GM12878 (cell line): ENCODE data around the gene HIF1AN. TPM values are rescaled to one million over a fixed set of nuclear protein-coding genes. Genes with fewer than 3 reads are reported as not detected.

Experiments used
- BACH1 ChIP-seq: fragments of 450-650 bp; IDR thresholded peaks from 2 replicates; pipeline ENCODE4 v1.6.1; 2017; ENCODE audit warnings: mild to moderate bottlenecking, borderline replicate concordance
- CHD1 ChIP-seq: IDR thresholded peaks from 2 replicates; pipeline ENCODE4 v1.6.1; 2012; ENCODE audit warnings: low read depth, low read length, improper control_type of control experiment
- CHD2 ChIP-seq: IDR thresholded peaks from 2 replicates; pipeline ENCODE4 v1.6.1; 2011; ENCODE audit warnings: low read depth, low read length, improper control_type of control experiment, borderline replicate concordance
- ELK1 ChIP-seq: IDR thresholded peaks from 2 replicates; pipeline ENCODE4 v1.6.1; 2012; ENCODE audit warnings: low read depth, low read length, improper control_type of control experiment
- IKZF1 ChIP-seq: fragments of 450-650 bp; conservative IDR thresholded peaks from 2 replicates; pipeline ENCODE4 v1.6.1; 2017; ENCODE audit warnings: antibody characterized with exemption, mild to moderate bottlenecking
- KLF5 ChIP-seq: fragments of 450-650 bp; IDR thresholded peaks from 2 replicates; pipeline ENCODE4 v1.6.1; 2014; ENCODE audit warnings: mild to moderate bottlenecking; ENCODE audit not compliant: partially characterized antibody
- LARP7 ChIP-seq: fragments of 450-650 bp; IDR thresholded peaks from 2 replicates; pipeline ENCODE4 v1.6.1; 2017; ENCODE audit warnings: mild to moderate bottlenecking
- NR2F1 ChIP-seq: fragments of 450-650 bp; conservative IDR thresholded peaks from 2 replicates; pipeline ENCODE4 v1.6.1; 2017; ENCODE audit warnings: mild to moderate bottlenecking
- PAX5 ChIP-seq: IDR thresholded peaks from 2 replicates; pipeline ENCODE4 v1.6.1; 2011; ENCODE audit warnings: low read depth, low read length, borderline replicate concordance
- RAD51 ChIP-seq: fragments of 450-650 bp; IDR thresholded peaks from 2 replicates; pipeline ENCODE4 v1.6.1; 2016; ENCODE audit warnings: moderate library complexity, mild to moderate bottlenecking, inconsistent platforms
- SIN3A ChIP-seq: IDR thresholded peaks from 2 replicates; pipeline ENCODE4 v1.6.1; 2012; ENCODE audit warnings: low read depth, low read length, improper control_type of control experiment
- SIX5 ChIP-seq: IDR thresholded peaks from 2 replicates; pipeline ENCODE4 v1.6.1; 2011; ENCODE audit warnings: mild to moderate bottlenecking, low read depth, low read length, moderate library complexity; ENCODE audit not compliant: severe bottlenecking
- SP1 ChIP-seq: IDR thresholded peaks from one replicate; pipeline ENCODE4 v1.6.1; 2011; ENCODE audit warnings: low read depth, low read length
- SRF ChIP-seq, 2 experiments: IDR thresholded peaks; 2 replicates each; pipeline ENCODE4 v1.6.1; 2011; ENCODE audit warnings: low read depth in 2 of 2, low read length in 2 of 2, mild to moderate bottlenecking in 1 of 2, moderate library complexity in 1 of 2
- YY1 ChIP-seq: IDR thresholded peaks from 2 replicates; pipeline ENCODE4 v1.6.1; 2011; ENCODE audit warnings: low read depth, mild to moderate bottlenecking, low read length
- ZBTB11 ChIP-seq: fragments of 450-650 bp; formaldehyde crosslinking; IDR thresholded peaks from 2 replicates; pipeline ENCODE4 v1.5.0; 2022; ENCODE audit warnings: mild to moderate bottlenecking, missing genetic modification characterization
- ZBTB40 ChIP-seq: fragments of 450-650 bp; IDR thresholded peaks from 2 replicates; pipeline ENCODE4 v1.6.1; 2016; ENCODE audit warnings: mild to moderate bottlenecking, moderate library complexity, borderline replicate concordance
- ZNF687 ChIP-seq: fragments of 450-650 bp; IDR thresholded peaks from 2 replicates; pipeline ENCODE4 v1.6.1; 2017; ENCODE audit warnings: mild to moderate bottlenecking, moderate library complexity
- polyA plus RNA-seq, 11 experiments: library from polyadenylated mRNA; depleted of rRNA in 4 of 11; unstranded in 6 of 11; stranded (reverse) in 5 of 11; fragments of >200 nt; fragmentation: Nextera tagmentation in 4 of 11; fragmentation: Illumina TruSeq in 1 of 11; extraction: Ambion mirVana in 4 of 11; extraction: Trizol in 1 of 11; gene quantifications; 1 replicate in 1 of 11; 2 replicates in 10 of 11; pipeline versions ENCODE4 v1.2.1 to v1.2.3, GENCODE V29; 2011 to 2016; ENCODE audit warnings: inconsistent platforms in 2 of 11, missing spikeins in 2 of 11, low read depth in 1 of 11
- total RNA-seq, 4 experiments: library from RNA; depleted of rRNA in 3 of 4; stranded (reverse); fragments of >200 nt in 3 of 4; fragmentation: Illumina TruSeq in 1 of 4; extraction: Trizol in 1 of 4; gene quantifications; 2 replicates each; pipeline versions ENCODE4 v1.2.1 to v1.2.3, GENCODE V29; 2013 to 2021

The HIF1AN gene
- total and polyA plus RNA-seq, 10 of the 15 experiments (the other 5 are each of a cell fraction or from before 2014, with no cell fraction given) = 1.9 to 37.2 (median 15.2) TPM

GRCh38 chr10:100535715-100536353 is at the start of gene HIF1AN (continued):
- TF ChIP-seq ZBTB11 (no peak), KLF5 (peak; percentile 87), BACH1 (peak; percentile 85; the same call in 1 of the 2 replicates), LARP7 (peak; percentile 46; the same call in 1 of the 2 replicates), CHD1 (no peak), RAD51 (no peak), ELK1 (peak; percentile 96), ZBTB40 (peak; percentile 91), PAX5 (no peak), CHD2 (peak; percentile 61; the same call in 1 of the 2 replicates), YY1 (peak; percentile 96), SIX5 (no peak), NR2F1 (peak; percentile 92), ZNF687 (peak; percentile 61), SIN3A (peak; percentile 82; the same call in 1 of the 2 replicates), IKZF1 (peak; percentile 57), SP1 (peak; percentile 58), SRF (IDR thresholded peaks at IDR 0.05; ENCODE audit: low read depth in 2 of 2, low read length in 2 of 2) (peak in 1 of 2 experiments; percentile 44; a peak in 1 of 4 replicates)
